A549 (cell line): ENCODE data around the gene ZNF805.

Source experiments
- CTCF ChIP-seq: fragments of >200 bp; sonication (Bioruptor Twin); formaldehyde crosslinking; IDR thresholded peaks from 3 replicates; pipeline ENCODE4 v1.5.1; 2016
- EHF ChIP-seq: fragments of 250-450 bp; sonication (Bioruptor Pico); IDR thresholded peaks from 2 replicates; pipeline ENCODE4 v1.5.0; 2020; ENCODE audit warnings: mild to moderate bottlenecking
- EP300 ChIP-seq, 2 experiments: fragments of >200 bp; sonication (Bioruptor Twin); formaldehyde crosslinking; IDR thresholded peaks; 2 replicates in 1 of 2; 3 replicates in 1 of 2; pipeline ENCODE4 v1.6.1; 2016 to 2017
- MAFK ChIP-seq: fragments of 450-650 bp; IDR thresholded peaks from 2 replicates; pipeline ENCODE4 v1.6.1; 2014; ENCODE audit not compliant: partially characterized antibody
- MYC ChIP-seq: IDR thresholded peaks from 2 replicates; pipeline ENCODE4 v1.6.1; 2012; ENCODE audit warnings: mild to moderate bottlenecking, inconsistent platforms, low read length, improper control_type of control experiment, borderline replicate concordance
- POLR2A ChIP-seq: IDR thresholded peaks from 2 replicates; pipeline ENCODE4 v1.6.1; 2012; ENCODE audit warnings: mild to moderate bottlenecking, low read length
- RAD21 ChIP-seq, 2 experiments: fragments of >200 bp in 1 of 2; sonication (Bioruptor Twin) in 1 of 2; formaldehyde crosslinking in 1 of 2; IDR thresholded peaks in 1 of 2; conservative IDR thresholded peaks in 1 of 2; 2 replicates in 1 of 2; 3 replicates in 1 of 2; pipeline ENCODE4 v1.6.1; 2012 to 2018; ENCODE audit warnings: inconsistent platforms in 1 of 2
- REST ChIP-seq: fragments of 200-600 bp; sonication (generic); IDR thresholded peaks from 2 replicates; pipeline ENCODE4 v1.6.1; 2016; ENCODE audit warnings: antibody characterized with exemption, mild to moderate bottlenecking, moderate library complexity
- ZFP36 ChIP-seq: fragments of 450-650 bp; IDR thresholded peaks from 2 replicates; pipeline ENCODE4 v1.6.1; 2014; ENCODE audit warnings: borderline replicate concordance; ENCODE audit not compliant: partially characterized antibody

- TF ChIP-seq RAD21 (conservative IDR thresholded peaks at IDR 0.05 in 1 of 2, IDR thresholded peaks at IDR 0.05 in 1 of 2): no peak
- no peak for TF ChIP-seq REST
- no peak for TF ChIP-seq CTCF
- no peak for TF ChIP-seq MYC
- no peak for TF ChIP-seq MAFK
- TF ChIP-seq EP300 (IDR thresholded peaks at IDR 0.05): no peak
- TF ChIP-seq EHF (CRISPR knock-in tag): no peak
- TF ChIP-seq POLR2A: no peak
- no peak for TF ChIP-seq ZFP36
Observed at GRCh38 chr19:57292547-57292946, 52.1 kb downstream of the ZNF805 start.
